Neuronal stem cell (in vitro differentiated cells): ENCODE data around the gene R3HCC1L.
"Not testable (repeated sequence)": the region's sequence is repeated elsewhere in the genome, so short reads cannot be mapped to it uniquely, and the experiment has no call there.

Experiments
- DNase-seq: peaks from one replicate; pipeline ENCODE4 v3.0.0-alpha.2; 2013; ENCODE audit warnings: low spot score
- H2AFZ ChIP-seq: one replicate; pipeline ENCODE4 v1.6.1; 2013; ENCODE audit warnings: mild to moderate bottlenecking, low read length, inconsistent platforms
- H2AK5ac ChIP-seq: 2 replicates; pipeline ENCODE4 v1.6.1; 2013; ENCODE audit warnings: low read depth, mild to moderate bottlenecking, inconsistent platforms, low read length, moderate library complexity, mixed read lengths
- H2BK120ac ChIP-seq: 2 replicates; pipeline ENCODE4 v1.6.1; 2013; ENCODE audit warnings: low read depth, mild to moderate bottlenecking, inconsistent platforms, low read length, moderate library complexity, mixed read lengths
- H2BK12ac ChIP-seq: one replicate; pipeline ENCODE4 v1.6.1; 2013; ENCODE audit warnings: low read length, inconsistent platforms
- H2BK15ac ChIP-seq: 2 replicates; pipeline ENCODE4 v1.6.1; 2013; ENCODE audit warnings: mild to moderate bottlenecking, low read length, inconsistent platforms, mixed read lengths
- H2BK5ac ChIP-seq: one replicate; pipeline ENCODE4 v1.6.1; 2013; ENCODE audit warnings: inconsistent platforms, mild to moderate bottlenecking, low read length, moderate library complexity
- H3K14ac ChIP-seq: one replicate; pipeline ENCODE4 v1.6.1; 2013; ENCODE audit warnings: low read length, inconsistent platforms
- H3K18ac ChIP-seq: 2 replicates; pipeline ENCODE4 v1.6.1; 2013; ENCODE audit warnings: low read length, inconsistent platforms
- H3K23ac ChIP-seq: 2 replicates; pipeline ENCODE4 v1.6.1; 2013; ENCODE audit warnings: low read depth, mild to moderate bottlenecking, mixed read lengths, low read length, inconsistent platforms; ENCODE audit not compliant: poor library complexity
- H3K27ac ChIP-seq: replicated peaks from 3 replicates; pipeline ENCODE4 v1.5.1; 2013; ENCODE audit warnings: low read length, inconsistent platforms
- H3K27me3 ChIP-seq, 3 experiments: 2 replicates each; pipeline ENCODE4 v1.6.1; 2013; ENCODE audit warnings: low read length in 3 of 3, mild to moderate bottlenecking in 2 of 3, inconsistent platforms in 1 of 3, low read depth in 1 of 3, mixed read lengths in 1 of 3, moderate library complexity in 1 of 3; ENCODE audit not compliant: control insufficient read depth in 3 of 3, insufficient read depth in 3 of 3
- H3K36me3 ChIP-seq, 2 donors: replicated peaks in 1 of 2; 2 replicates each; pipeline ENCODE4 v1.6.1; 2013; ENCODE audit warnings: low read length in 2 of 2; ENCODE audit not compliant: control insufficient read depth in 2 of 2, insufficient read depth in 2 of 2
- H3K4ac ChIP-seq: 2 replicates; pipeline ENCODE4 v1.6.1; 2013; ENCODE audit warnings: inconsistent platforms, mild to moderate bottlenecking, low read length, moderate library complexity
- H3K4me1 ChIP-seq, 2 donors: 1 replicate in 1 of 2; 2 replicates in 1 of 2; pipeline ENCODE4 v1.6.1; 2013; ENCODE audit warnings: low read length in 2 of 2, low read depth in 1 of 2; ENCODE audit not compliant: control insufficient read depth in 2 of 2, insufficient read depth in 1 of 2
- H3K4me2 ChIP-seq: one replicate; pipeline ENCODE4 v1.6.1; 2013; ENCODE audit warnings: mild to moderate bottlenecking, low read length, inconsistent platforms; ENCODE audit not compliant: insufficient read depth, poor library complexity, severe bottlenecking
- H3K4me3 ChIP-seq, 2 donors: 2 replicates each; pipeline ENCODE4 v1.5.1; 2013; ENCODE audit warnings: low read length in 2 of 2, mild to moderate bottlenecking in 2 of 2, inconsistent platforms in 1 of 2, moderate library complexity in 1 of 2
- H3K79me1 ChIP-seq: one replicate; pipeline ENCODE4 v1.6.1; 2013; ENCODE audit warnings: low read depth, mild to moderate bottlenecking, inconsistent platforms, low read length, moderate library complexity
- H3K9ac ChIP-seq: one replicate; pipeline ENCODE4 v1.6.1; 2013; ENCODE audit warnings: mild to moderate bottlenecking, low read depth, low read length, inconsistent platforms; ENCODE audit not compliant: poor library complexity
- H3K9me3 ChIP-seq, 2 donors: replicated peaks in 1 of 2; 2 replicates each; pipeline versions ENCODE3 to v1.6.1; 2013; ENCODE audit warnings: low read length in 2 of 2, mild to moderate bottlenecking in 2 of 2, inconsistent platforms in 1 of 2, low read depth in 1 of 2, mixed read lengths in 1 of 2, moderate library complexity in 1 of 2; ENCODE audit not compliant: control insufficient read depth in 2 of 2, insufficient read depth in 1 of 2
- H4K8ac ChIP-seq: one replicate; pipeline ENCODE4 v1.6.1; 2013; ENCODE audit warnings: low read depth, mild to moderate bottlenecking, inconsistent platforms, low read length, moderate library complexity
- H4K91ac ChIP-seq: one replicate; pipeline ENCODE4 v1.6.1; 2013; ENCODE audit warnings: low read length, low read depth, mild to moderate bottlenecking, inconsistent platforms; ENCODE audit not compliant: poor library complexity
- WGBS, 2 donors: extraction: QIAGEN DNeasy Blood & Tissue Kit; methylation state at CpG; one replicate each; pipeline ENCODE4 v1.1.7; 2013; ENCODE audit warnings: missing lambda C conversion rate in 2 of 2, mixed read lengths in 1 of 2; ENCODE audit not compliant: insufficient read length in 2 of 2, insufficient replicate concordance in 1 of 2; ENCODE audit errors: extremely low coverage in 2 of 2; 5-methylcytosine and 5-hydroxymethylcytosine counted together

R3HCC1L gene

GRCh38 chr10:98226508-98227144 lies 92.2 kb downstream of the R3HCC1L start:
- no peak overlapping the region for H3K4me2 ChIP-seq
- no peak for DNase-seq
- no peak overlapping the region for H3K14ac ChIP-seq
- no peak overlapping the region for H2AFZ ChIP-seq
- H3K36me3 ChIP-seq = peaks cover 0 to 5% of the 10 kb centered on the region in 2 donors
- no peak overlapping the region for H2BK12ac ChIP-seq
- no CpG with 5 or more reads among the region's 1 CpG for WGBS, 2 donors
- H3K27me3 ChIP-seq = no peaks in the 10 kb centered on the region
- no peak overlapping the region for H3K18ac ChIP-seq
- H3K4ac ChIP-seq = no peak overlapping the region
- H3K4me1 ChIP-seq = peaks cover 0 to 3% of the 10 kb centered on the region in 2 donors
- no peak overlapping the region for H2BK15ac ChIP-seq
- H3K4me3 ChIP-seq = no peak overlapping the region
- no peak overlapping the region for H4K91ac ChIP-seq
- no peak overlapping the region for H2BK120ac ChIP-seq
- no peak overlapping the region for H2BK5ac ChIP-seq
- H3K79me1 ChIP-seq = peaks cover 1% of the 10 kb centered on the region
- H3K23ac ChIP-seq = no peak overlapping the region
- H3K27ac ChIP-seq = no peak overlapping the region
- H3K9ac ChIP-seq = no peak overlapping the region
- H2AK5ac ChIP-seq = no peak overlapping the region
- peaks cover 0 to 11% of the 10 kb centered on the region in 2 donors for H3K9me3 ChIP-seq
- H4K8ac ChIP-seq = no peak overlapping the region

GRCh38 chr10:98227713-98228112 lies 93.3 kb downstream of the R3HCC1L start:
- not testable (repeated sequence) for H3K4me3 ChIP-seq, H3K14ac ChIP-seq, H3K23ac ChIP-seq, H4K8ac ChIP-seq, H3K27ac ChIP-seq, H2BK5ac ChIP-seq, H4K91ac ChIP-seq, H3K9ac ChIP-seq, H3K27me3 ChIP-seq, H3K4ac ChIP-seq, H3K79me1 ChIP-seq, DNase-seq, H2AK5ac ChIP-seq, H3K4me2 ChIP-seq, H2BK15ac ChIP-seq, H3K18ac ChIP-seq, H2BK120ac ChIP-seq, H2BK12ac ChIP-seq, H3K4me1 ChIP-seq, H2AFZ ChIP-seq
- WGBS, 2 donors = no CpG with 5 or more reads among the region's 3 CpGs
- Histone ChIP-seq H3K9me3 (peaks cover 0 to 11% of the 10 kb centered on the region in 2 donors), H3K36me3 (peaks cover 0 to 10% of the 10 kb centered on the region in 2 donors)

- H3K18ac ChIP-seq, H3K4me3 ChIP-seq, H3K79me1 ChIP-seq, H3K4me2 ChIP-seq, H4K8ac ChIP-seq, H3K4me1 ChIP-seq, H3K9ac ChIP-seq, H3K14ac ChIP-seq, H4K91ac ChIP-seq, H2AFZ ChIP-seq, H2BK120ac ChIP-seq, DNase-seq, H2BK12ac ChIP-seq, H3K27me3 ChIP-seq, H2BK15ac ChIP-seq, H3K23ac ChIP-seq, H3K27ac ChIP-seq, H2AK5ac ChIP-seq, H3K4ac ChIP-seq, H2BK5ac ChIP-seq: not testable (repeated sequence)
- peaks cover 0 to 10% of the 10 kb centered on the region in 2 donors for H3K36me3 ChIP-seq
- peaks cover 0 to 11% of the 10 kb centered on the region in 2 donors for H3K9me3 ChIP-seq
- no CpG with 5 or more reads among the region's 1 CpG for WGBS, 2 donors
These were observed 93.8 kb downstream of the R3HCC1L start for GRCh38 chr10:98228266-98228665.

GRCh38 chr10:98231417-98231816 lies 97.0 kb downstream of the R3HCC1L start:
- Histone ChIP-seq H3K79me1 (no peaks in the 10 kb centered on the region), H4K8ac (no peak overlapping the region), H3K4ac (no peak overlapping the region), H4K91ac (no peak overlapping the region), H2AK5ac (no peak overlapping the region), H3K4me2 (no peak overlapping the region), H2BK120ac (no peak overlapping the region), H3K14ac (no peak overlapping the region), H2BK15ac (no peak overlapping the region), H3K27me3 (no peaks in the 10 kb centered on the region), H3K9me3 (peaks cover 0 to 8% of the 10 kb centered on the region in 2 donors), H2BK5ac (no peak overlapping the region), H3K18ac (no peak overlapping the region), H3K23ac (no peak overlapping the region), H3K27ac (no peak overlapping the region), H3K4me3 (no peak overlapping the region), H2BK12ac (no peak overlapping the region), H3K36me3 (peaks cover 3 to 33% of the 10 kb centered on the region in 2 donors), H3K4me1 (peaks cover 0 to 4% of the 10 kb centered on the region in 2 donors), H2AFZ (no peak overlapping the region), H3K9ac (no peak overlapping the region)
- DNase-seq = no peak
- WGBS, 2 donors = no CpG with 5 or more reads among the region's 4 CpGs
